Fibroblast of skin of abdomen (primary cell): ENCODE data around the gene CTDSPL2.
"Not testable (repeated sequence)": the region's sequence is repeated elsewhere in the genome, so short reads cannot be mapped to it uniquely, and the experiment has no call there.

Experiments used
- DNase-seq: peaks from one replicate; pipeline ENCODE4 v3.0.0-alpha.2; 2013

CTDSPL2 gene

DNA sequence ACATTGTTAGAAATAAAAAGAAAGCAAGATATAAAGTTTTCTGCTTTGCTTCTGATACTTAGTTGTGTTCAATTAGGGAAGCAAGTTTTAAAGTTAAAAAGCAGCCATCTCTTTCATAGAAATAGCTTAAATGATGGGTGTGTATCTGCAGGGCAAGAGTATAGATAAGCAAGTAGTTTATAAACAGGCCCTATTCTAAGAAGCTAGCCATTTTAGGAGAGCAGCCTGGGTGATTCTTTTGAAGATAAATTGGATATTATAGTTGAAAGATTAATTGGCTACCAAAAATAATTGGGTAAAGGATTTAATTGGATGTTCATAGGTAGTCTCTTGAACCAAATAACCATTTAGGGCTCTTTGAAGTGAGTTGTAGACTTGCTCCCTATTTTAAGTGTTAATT, 115.2 kb downstream of the CTDSPL2 start:
- no peak for DNase-seq

DNA sequence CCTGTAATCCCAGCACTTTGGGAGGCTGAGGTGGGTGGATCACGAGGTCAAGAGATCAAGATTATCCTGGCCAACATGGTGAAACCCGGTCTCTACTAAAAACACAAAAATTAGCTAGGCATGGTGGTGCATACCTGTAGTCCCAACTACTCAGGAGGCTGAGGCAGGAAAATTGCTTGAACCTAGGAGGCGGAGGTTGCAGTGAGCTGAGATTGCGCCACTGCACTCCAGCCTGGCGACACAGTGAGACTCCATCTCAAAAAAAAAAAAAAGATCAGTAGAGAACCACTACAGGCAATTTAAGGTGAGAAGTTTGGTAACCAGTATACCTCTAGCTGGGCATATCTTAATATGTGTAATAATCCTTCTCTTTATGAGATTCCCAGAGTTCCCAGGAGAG, 117.3 kb downstream of the CTDSPL2 start:
- DNase-seq: not testable (repeated sequence)

DNA sequence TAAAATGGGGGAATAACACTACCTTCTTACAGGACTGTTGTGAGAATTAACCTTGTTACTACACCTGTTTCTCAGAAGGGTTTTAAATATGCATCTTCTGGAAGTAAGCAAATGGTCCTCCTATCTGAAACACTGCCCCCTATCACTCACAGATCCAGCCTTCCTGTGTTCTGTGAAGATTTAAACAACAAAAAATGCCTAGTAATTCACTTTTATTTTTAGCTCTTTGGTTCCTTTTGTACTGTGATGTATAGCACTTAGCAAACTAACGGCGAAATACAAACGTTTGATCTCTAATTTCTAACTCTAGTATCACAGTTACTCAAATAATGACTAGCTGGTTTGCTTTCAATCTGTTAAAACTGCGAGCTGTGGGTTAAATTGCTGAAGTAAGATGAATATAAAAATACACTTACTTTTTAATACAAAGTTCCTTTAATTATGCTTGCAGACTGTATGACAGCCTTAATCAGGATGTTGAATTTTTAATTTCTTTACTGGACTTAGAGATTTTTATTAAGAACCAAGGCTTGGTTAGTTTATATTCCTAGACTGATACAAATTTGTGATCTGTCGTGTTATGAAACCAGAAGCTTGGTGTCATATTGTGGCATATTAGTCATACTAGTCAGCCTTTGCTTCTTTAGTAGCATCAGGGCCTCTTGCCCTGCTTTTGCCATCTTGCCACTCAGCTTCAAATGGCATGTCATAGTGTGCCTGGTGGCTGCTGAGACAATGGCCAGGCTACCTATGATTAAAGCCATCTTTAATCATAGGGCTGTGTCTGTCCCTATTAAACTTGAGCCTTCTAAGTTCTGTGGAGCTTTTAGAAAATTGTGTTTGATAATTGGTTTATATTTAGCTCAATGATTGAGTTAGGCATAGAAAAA, 118.7 kb downstream of the CTDSPL2 start:
- DNase-seq: peak; percentile 21

- DNase-seq: not testable (repeated sequence)
Measured at GRCh38 chr15:44549152-44549551, 121.7 kb downstream of the CTDSPL2 start.

GRCh38 chr15:44550256-44550655, 122.8 kb downstream of the CTDSPL2 start:
- peak; percentile 50 for DNase-seq

- DNase-seq: no peak
Measured at GRCh38 chr15:44550734-44551133, 123.3 kb downstream of the CTDSPL2 start.

DNA sequence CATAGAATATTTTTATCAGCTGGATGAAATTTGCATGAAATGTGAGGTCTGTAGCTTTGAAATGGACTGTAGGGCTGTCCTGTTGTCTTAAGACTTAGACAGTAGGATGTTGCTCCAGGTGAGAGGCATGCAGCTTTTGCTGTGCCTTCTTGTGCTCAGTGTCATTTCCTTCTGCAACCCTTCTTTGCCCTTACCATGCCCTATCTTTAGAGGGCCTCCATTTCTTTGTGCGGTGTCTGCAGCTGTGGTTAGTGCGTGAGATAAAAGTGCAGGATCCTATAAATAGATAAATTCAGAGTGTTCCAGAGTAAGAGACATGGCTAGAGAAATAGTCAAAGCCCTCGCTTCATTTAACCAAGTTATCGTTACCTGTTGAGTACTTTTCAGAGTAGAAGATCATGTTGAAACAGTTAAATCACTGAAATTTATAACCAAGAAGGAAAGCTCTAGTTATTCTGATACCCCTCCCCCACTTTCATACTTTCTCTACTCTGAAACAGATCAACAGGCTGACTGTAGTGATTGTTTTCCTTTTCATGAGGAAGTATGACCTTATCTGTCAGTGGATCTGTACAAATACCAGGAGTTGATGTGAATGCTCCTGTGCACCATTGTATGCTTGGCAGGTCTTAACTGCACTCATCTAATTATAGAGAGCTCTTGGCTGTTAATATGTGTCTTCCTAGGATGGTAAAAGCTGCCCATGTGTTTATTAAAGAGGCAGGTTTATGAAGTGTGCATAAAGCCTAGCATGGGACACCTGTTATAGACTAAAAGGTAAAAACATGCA, 127.7 kb downstream of the CTDSPL2 start:
- DNase-seq: no peak

GRCh38 chr15:44560926-44561325, 133.5 kb downstream of the CTDSPL2 start:
- DNase-seq: not testable (repeated sequence)

DNA sequence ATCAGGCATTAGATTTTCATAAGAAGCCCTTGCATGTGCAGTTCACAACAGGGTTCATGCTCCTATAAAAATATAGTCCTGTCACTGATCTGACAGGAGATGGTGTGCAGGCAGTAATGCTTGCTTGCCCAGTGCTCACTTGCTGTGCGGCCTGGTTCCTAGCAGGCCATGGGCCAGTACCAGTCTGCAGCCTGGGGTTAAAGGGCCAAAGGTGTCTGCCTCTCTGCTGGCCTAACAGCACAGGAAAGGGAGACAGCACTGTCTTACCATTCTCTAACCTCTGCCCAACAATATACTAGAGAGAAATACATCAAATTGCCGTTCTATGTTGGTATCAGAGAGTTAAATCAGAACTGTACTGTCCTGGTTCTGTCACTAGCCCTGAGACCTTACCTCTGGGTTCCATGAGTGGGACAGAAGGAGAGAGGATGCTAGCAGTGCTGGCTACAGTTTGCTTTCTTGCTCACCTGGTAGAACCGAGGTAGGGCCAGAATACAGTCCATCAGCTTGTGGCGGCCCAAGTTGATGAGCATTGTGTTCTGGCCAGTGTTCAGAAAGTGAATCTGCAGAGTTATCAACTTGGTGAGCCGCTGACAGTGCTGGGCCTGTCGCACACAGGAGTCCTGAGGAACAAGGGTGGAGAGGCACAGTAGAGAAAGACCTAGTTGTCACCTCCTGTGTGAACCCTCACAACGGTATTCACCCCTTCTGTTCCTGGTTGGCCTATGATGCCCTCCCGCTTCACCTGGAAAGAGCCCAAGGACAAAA, 138.1 kb downstream of the CTDSPL2 start:
- no peak for DNase-seq

GRCh38 chr15:44566155-44566540, 138.7 kb downstream of the CTDSPL2 start:
- no peak for DNase-seq

- no peak for DNase-seq
Measured at GRCh38 chr15:44568338-44568737, 140.9 kb downstream of the CTDSPL2 start.

DNA sequence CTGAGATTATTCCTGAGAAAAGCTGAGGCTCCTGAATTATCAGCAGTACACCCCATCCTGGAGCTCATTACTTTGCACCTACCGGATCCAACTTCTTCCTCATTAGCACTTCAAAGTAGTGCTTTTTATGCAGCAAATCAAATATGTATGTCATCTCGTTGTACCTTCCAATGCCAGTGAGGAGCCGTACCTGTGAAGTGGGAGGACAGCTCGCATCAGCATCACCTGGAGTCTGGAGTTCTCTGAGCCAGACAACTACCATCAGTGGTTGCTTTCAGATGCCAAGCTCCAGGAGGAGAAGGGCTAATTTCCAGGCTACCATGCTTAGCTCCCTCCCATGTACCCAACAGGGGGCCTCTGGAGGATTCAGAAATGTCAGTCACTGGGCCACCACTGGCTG, 141.9 kb downstream of the CTDSPL2 start:
- DNase-seq: no peak

DNA sequence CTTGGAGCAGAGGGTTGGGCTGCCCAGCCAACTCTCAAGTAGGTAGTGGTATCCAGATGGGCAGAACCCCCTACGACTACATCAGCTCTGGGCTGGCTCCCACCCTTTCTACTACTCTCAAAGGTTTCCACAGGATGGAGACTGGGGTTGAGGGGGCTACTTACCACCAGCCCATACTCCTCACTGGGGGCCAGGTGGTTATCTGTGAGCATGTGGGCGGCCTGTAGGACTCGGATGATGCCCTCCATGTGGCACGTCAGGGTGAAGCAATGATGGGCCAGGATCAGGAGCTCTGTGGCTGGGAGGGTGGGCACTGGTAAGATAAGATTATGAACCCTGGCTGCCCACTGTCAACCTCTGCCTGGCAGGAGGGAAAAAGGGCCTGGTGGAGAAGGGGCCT, 142.9 kb downstream of the CTDSPL2 start:
- DNase-seq: no peak

GRCh38 chr15:44573386-44573785, 146.0 kb downstream of the CTDSPL2 start:
- DNase-seq: no peak

DNA sequence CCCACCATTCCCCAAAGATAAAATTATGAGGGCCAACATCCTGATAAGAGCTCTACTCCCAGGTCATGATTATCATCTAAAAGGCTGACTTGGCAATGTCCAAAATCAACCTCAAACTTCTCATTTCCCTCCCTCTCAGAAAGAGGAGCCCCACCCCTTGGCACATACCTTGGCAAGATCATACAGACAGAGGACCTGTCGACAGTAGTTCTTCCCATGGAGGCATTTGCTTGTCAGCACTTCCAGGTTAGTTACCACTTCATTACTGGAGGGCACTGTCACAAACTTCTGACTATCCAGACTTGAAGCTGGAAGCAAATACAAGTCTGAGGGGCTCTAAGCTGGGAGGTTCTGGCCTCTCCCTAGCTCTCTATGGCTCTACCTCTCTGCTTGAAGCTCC, 147.3 kb downstream of the CTDSPL2 start:
- no peak for DNase-seq
